DND-41 (cell line): ENCODE measurements around the gene RGS14.

ENCODE experiments used
- ATAC-seq: fragments of 200-7000 bp; cut with Tn5 transposase; 3 replicates; pipeline ENCODE4 v1.9.1; 2021; ENCODE audit warnings: low read depth; ENCODE audit not compliant: insufficient read depth
- DNase-seq: peaks from one replicate; pipeline ENCODE4 v3.0.0-alpha.2; 2020
- H2AFZ ChIP-seq: 2 replicates; pipeline ENCODE4 v1.6.0; 2012; ENCODE audit warnings: low read depth, low read length
- H3K27ac ChIP-seq: 2 replicates; pipeline ENCODE4 v1.5.1; 2012; ENCODE audit warnings: low read length, inconsistent platforms
- H3K27me3 ChIP-seq: fragments of 200-600 bp; sonication (generic); 2 replicates; pipeline ENCODE4 v1.6.0; 2012; ENCODE audit warnings: low read length, mild to moderate bottlenecking, inconsistent platforms; ENCODE audit not compliant: insufficient read depth, poor library complexity
- H3K36me3 ChIP-seq: 2 replicates; pipeline ENCODE4 v1.5.1; 2012; ENCODE audit warnings: low read length, inconsistent platforms; ENCODE audit not compliant: insufficient read depth
- H3K4me1 ChIP-seq: 2 replicates; pipeline ENCODE4 v1.5.1; 2012; ENCODE audit warnings: mild to moderate bottlenecking, low read length; ENCODE audit not compliant: insufficient read depth
- H3K4me2 ChIP-seq: 2 replicates; pipeline ENCODE4 v1.6.0; 2012; ENCODE audit warnings: mild to moderate bottlenecking, moderate library complexity, low read length, inconsistent platforms; ENCODE audit not compliant: insufficient read depth
- H3K4me3 ChIP-seq, 2 experiments: fragments of 200-600 bp in 1 of 2; shearing (Covaris generic) in 1 of 2; 2 replicates each; pipeline ENCODE4 v1.5.1; 2012 to 2016; ENCODE audit warnings: inconsistent platforms in 2 of 2, low read length in 2 of 2, mild to moderate bottlenecking in 2 of 2, low read depth in 1 of 2, moderate library complexity in 1 of 2
- H3K79me2 ChIP-seq: 2 replicates; pipeline ENCODE4 v1.6.0; 2012; ENCODE audit warnings: low read length, inconsistent platforms; ENCODE audit not compliant: insufficient read depth
- H3K9ac ChIP-seq: 2 replicates; pipeline ENCODE4 v1.6.0; 2012; ENCODE audit warnings: low read depth, mild to moderate bottlenecking, inconsistent platforms, low read length, moderate library complexity
- H3K9me3 ChIP-seq: 2 replicates; pipeline ENCODE4 v1.5.1; 2012; ENCODE audit warnings: low read length, moderate library complexity, mild to moderate bottlenecking, inconsistent platforms; ENCODE audit not compliant: insufficient read depth, severe bottlenecking
- H4K20me1 ChIP-seq: 2 replicates; pipeline ENCODE4 v1.6.0; 2012; ENCODE audit warnings: low read length; ENCODE audit not compliant: insufficient read depth
- CTCF ChIP-seq: IDR thresholded peaks from 2 replicates; pipeline ENCODE4 v1.5.1; 2012; ENCODE audit warnings: borderline replicate concordance, low read length, moderate library complexity, mild to moderate bottlenecking; ENCODE audit not compliant: poor library complexity, severe bottlenecking; ENCODE audit errors: extremely low read depth
- EZH2 ChIP-seq: IDR thresholded peaks from 3 replicates; pipeline ENCODE4 v1.6.1; 2012; ENCODE audit warnings: borderline replicate concordance, low read depth, mild to moderate bottlenecking, moderate library complexity, low read length, inconsistent platforms; ENCODE audit not compliant: severe bottlenecking

Gene RGS14

DNA sequence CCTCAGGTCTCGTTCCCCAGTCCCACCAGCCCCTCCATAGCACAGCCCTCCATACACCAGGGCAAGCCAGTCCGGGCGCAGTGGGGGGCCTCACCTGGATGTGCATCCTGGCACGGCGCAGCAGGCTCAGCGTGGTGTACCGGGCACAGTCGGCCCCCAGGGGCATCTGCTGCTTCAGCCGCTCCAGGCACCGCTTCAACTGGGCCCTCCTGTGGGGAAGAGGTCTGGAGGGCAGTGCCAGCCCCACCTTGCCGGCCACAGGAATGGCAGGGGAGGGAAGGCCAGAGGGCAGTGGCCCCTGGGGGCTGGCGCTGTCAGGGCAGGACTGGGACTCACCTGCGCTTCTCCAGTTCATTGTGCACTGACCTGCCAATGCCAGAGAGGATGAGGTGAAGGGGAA, 47.4 kb upstream of the RGS14 start:
- DNase-seq (no peak), ATAC-seq (no peak)
- H3K27me3 ChIP-seq, result no peaks in the 10 kb centered on the region
- H3K9me3 ChIP-seq, result no peaks in the 10 kb centered on the region
- peak overlapping the region; percentile 81 for H3K4me2 ChIP-seq
- peaks cover 59% of the 10 kb centered on the region for H3K36me3 ChIP-seq
- H3K4me3 ChIP-seq, result peak overlapping the region; percentile 79; a peak in 3 of 4 replicates
- H4K20me1 ChIP-seq, result peaks cover 45% of the 10 kb centered on the region
- peak overlapping the region; percentile 83 for H3K27ac ChIP-seq
- H2AFZ ChIP-seq, result no peak overlapping the region
- H3K9ac ChIP-seq, result peak overlapping the region; percentile 77
- H3K4me1 ChIP-seq, result peaks cover 66% of the 10 kb centered on the region
- TF ChIP-seq CTCF (no peak), EZH2 (no peak)
- peaks cover 71% of the 10 kb centered on the region for H3K79me2 ChIP-seq

DNA sequence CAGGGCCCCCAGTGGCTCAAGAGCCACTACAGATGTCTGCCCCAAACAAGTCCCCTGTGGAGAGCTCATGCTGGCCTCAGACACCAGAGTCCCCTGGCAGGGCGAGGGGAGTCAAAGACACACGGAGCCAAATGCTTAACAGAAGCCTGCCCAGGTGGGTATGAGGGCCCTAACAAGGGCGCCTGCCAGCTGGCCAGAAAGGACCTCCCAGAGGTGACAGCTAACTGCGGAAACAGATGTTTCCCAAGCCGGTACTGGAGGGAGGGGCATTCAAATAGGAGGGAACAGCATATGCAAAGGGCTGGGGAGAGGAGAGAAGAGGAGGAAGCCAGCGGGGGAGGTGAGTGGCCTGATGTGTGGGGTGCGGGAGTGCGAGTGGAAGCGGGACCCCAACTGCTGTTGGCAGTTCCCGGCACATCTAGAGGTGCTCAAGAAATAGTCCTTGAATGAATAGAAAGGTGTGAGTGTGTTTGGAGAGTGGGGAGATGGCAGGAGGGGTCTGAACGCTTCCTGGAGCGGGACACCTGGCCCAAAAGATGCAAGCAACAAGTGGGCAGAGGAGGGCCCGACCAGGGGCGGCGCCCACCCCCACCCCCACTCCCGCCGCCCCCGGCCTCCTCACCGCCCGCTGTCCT, 46.9 kb upstream of the RGS14 start:
- Histone ChIP-seq H4K20me1 (peaks cover 41% of the 10 kb centered on the region), H3K9me3 (no peaks in the 10 kb centered on the region), H3K36me3 (peaks cover 53% of the 10 kb centered on the region), H3K4me1 (peaks cover 60% of the 10 kb centered on the region), H3K4me2 (peak overlapping the region; percentile 81), H3K27ac (peak overlapping the region; percentile 83), H3K27me3 (no peaks in the 10 kb centered on the region), H3K9ac (peak overlapping the region; percentile 77), H3K79me2 (peaks cover 66% of the 10 kb centered on the region), H2AFZ (no peak overlapping the region), H3K4me3 (peak overlapping the region; percentile 79; a peak in 3 of 4 replicates)
- peak; percentile 78 for DNase-seq
- TF ChIP-seq CTCF (no peak), EZH2 (no peak)
- peak; percentile 33 for ATAC-seq

GRCh38 chr5:177311392-177311722, 46.4 kb upstream of the RGS14 start:
- Histone ChIP-seq H3K9me3 (no peaks in the 10 kb centered on the region), H3K27ac (peak overlapping the region; percentile 83), H3K79me2 (peaks cover 62% of the 10 kb centered on the region), H3K27me3 (no peaks in the 10 kb centered on the region), H3K4me1 (peaks cover 57% of the 10 kb centered on the region), H4K20me1 (peaks cover 37% of the 10 kb centered on the region), H3K4me2 (peak overlapping the region; percentile 81), H2AFZ (peak overlapping the region; percentile 64), H3K9ac (peak overlapping the region; percentile 77), H3K4me3 (peak overlapping the region; percentile 79), H3K36me3 (peaks cover 48% of the 10 kb centered on the region)
- DNase-seq (no peak), ATAC-seq (no peak)
- TF ChIP-seq CTCF (no peak), EZH2 (no peak)
